HCT116 (cell line): ENCODE measurements around the gene GALNT14. TPM values are rescaled to one million over a fixed set of nuclear protein-coding genes. Genes with fewer than 3 reads are reported as not detected.

Experiments
- ATAC-seq: fragments of 200-7000 bp; cut with Tn5 transposase; 2 replicates; pipeline ENCODE4 v1.9.1; 2020; ENCODE audit warnings: mild to moderate bottlenecking, moderate library complexity
- BruUV-seq: library from RNA; stranded (reverse); fragments of 400-500 nt; replicated peaks from 2 replicates; lab custom pipeline; 2021; lab: Mats Ljungman, UMichigan
- CTCF ChIA-PET: fragments of 300-600 bp; sonication (Branson Sonifier 250); formaldehyde crosslinking; loops from one replicate; lab custom pipeline; 2021; ENCODE audit warnings: antibody characterized with exemption; lab: Charles Lee
- POLR2A ChIA-PET: fragments of 300-600, 350-600 bp; sonication (Branson Sonifier 250); formaldehyde crosslinking; loops from one replicate; lab custom pipeline; 2021; ENCODE audit warnings: antibody characterized with exemption; lab: Charles Lee
- RAD21 ChIA-PET, 2 experiments: fragments of 300-600 bp; sonication (Branson Sonifier 250); formaldehyde crosslinking; loops; one replicate each; lab custom pipeline; 2023; ENCODE audit warnings: low total read pairs in 2 of 2; ENCODE audit not compliant: uncharacterized antibody in 2 of 2, unreplicated experiment in 2 of 2, low non-redundant PET in 1 of 2; lab: Charles Lee
- DNase-seq: peaks from one replicate; pipeline ENCODE4 v3.0.0-alpha.2; 2010; ENCODE audit warnings: low read depth, low spot score
- H2AFZ ChIP-seq: fragments of 200-600 bp; shearing (Covaris generic), sonication (generic); 2 replicates; pipeline ENCODE4 v1.6.1; 2017; ENCODE audit warnings: low read depth, mixed run types, mixed read lengths, antibody characterized with exemption, low read length; ENCODE audit not compliant: poor library complexity, severe bottlenecking
- H3K27ac ChIP-seq: 2 replicates; pipeline ENCODE4 v1.5.1; 2012; ENCODE audit warnings: low read depth, low read length
- H3K27me3 ChIP-seq: fragments of 200-600 bp; sonication (generic); 2 replicates; pipeline ENCODE4 v1.6.1; 2016; ENCODE audit warnings: mixed run types, low read length, mixed read lengths; ENCODE audit not compliant: insufficient read depth
- H3K36me3 ChIP-seq, 2 experiments: fragments of 200-500 bp in 1 of 2; fragments of 200-600 bp in 1 of 2; sonication (Bioruptor generic) in 1 of 2; sonication (generic) in 1 of 2; 2 replicates each; pipeline versions ENCODE4 v1.5.1 to v1.6.1; 2014 to 2016; ENCODE audit warnings: low read length in 2 of 2, inconsistent platforms in 1 of 2, mixed read lengths in 1 of 2, mixed run types in 1 of 2; ENCODE audit not compliant: insufficient read depth in 2 of 2, control insufficient read depth in 1 of 2
- H3K4me1 ChIP-seq, 2 experiments: fragments of 200-600 bp in 1 of 2; sonication (generic) in 1 of 2; 2 replicates each; pipeline versions ENCODE4 v1.5.1 to v1.6.1; 2012 to 2017; ENCODE audit warnings: low read length in 2 of 2, inconsistent platforms in 1 of 2, mild to moderate bottlenecking in 1 of 2, mixed read lengths in 1 of 2, mixed run types in 1 of 2, moderate library complexity in 1 of 2; ENCODE audit not compliant: insufficient read depth in 2 of 2, control insufficient read depth in 1 of 2
- H3K4me2 ChIP-seq: fragments of 200-600 bp; sonication (generic); 2 replicates; pipeline ENCODE4 v1.6.1; 2017; ENCODE audit warnings: mixed run types, low read length, mixed read lengths
- H3K4me3 ChIP-seq, 2 experiments: fragments of 200-600 bp in 1 of 2; sonication (generic) in 1 of 2; replicated peaks in 1 of 2; 2 replicates each; pipeline ENCODE4 v1.5.1; 2011 to 2016; ENCODE audit warnings: low read length in 2 of 2, control low read depth in 1 of 2, low read depth in 1 of 2, mild to moderate bottlenecking in 1 of 2, mixed read lengths in 1 of 2, mixed run types in 1 of 2
- H3K79me2 ChIP-seq: fragments of 200-600 bp; sonication (generic); 2 replicates; pipeline ENCODE4 v1.6.1; 2017; ENCODE audit warnings: mild to moderate bottlenecking, mixed run types, low read length, moderate library complexity, mixed read lengths; ENCODE audit not compliant: insufficient read depth
- H3K9ac ChIP-seq: fragments of 200-600 bp; sonication (generic); 2 replicates; pipeline ENCODE4 v1.6.1; 2016; ENCODE audit warnings: low read length, mixed read lengths
- H3K9me2 ChIP-seq: fragments of 200-600 bp; sonication (generic), shearing (Covaris generic); 2 replicates; pipeline ENCODE4 v1.6.1; 2017; ENCODE audit warnings: mixed run types, mild to moderate bottlenecking, moderate library complexity; ENCODE audit not compliant: insufficient read depth
- H3K9me3 ChIP-seq, 2 experiments: fragments of 200-500 bp in 1 of 2; fragments of 200-600 bp in 1 of 2; sonication (Bioruptor generic) in 1 of 2; sonication (generic) in 1 of 2; 2 replicates each; pipeline ENCODE4 v1.6.1; 2014 to 2017; ENCODE audit warnings: low read length in 2 of 2, mixed read lengths in 2 of 2, inconsistent platforms in 1 of 2, low read depth in 1 of 2, mild to moderate bottlenecking in 1 of 2, mixed run types in 1 of 2, moderate library complexity in 1 of 2; ENCODE audit not compliant: control insufficient read depth in 1 of 2, insufficient read depth in 1 of 2
- H4K20me1 ChIP-seq: fragments of 200-600 bp; sonication (generic), shearing (Covaris generic); 2 replicates; pipeline ENCODE4 v1.6.1; 2017; ENCODE audit warnings: mixed run types, mild to moderate bottlenecking, moderate library complexity; ENCODE audit not compliant: insufficient read depth
- ATF3 ChIP-seq: IDR thresholded peaks from 2 replicates; pipeline ENCODE4 v1.6.1; 2012
- CTCF ChIP-seq, 3 experiments: fragments of 200-600 bp in 1 of 3; sonication (generic) in 1 of 3; IDR thresholded peaks in 2 of 3; conservative IDR thresholded peaks in 1 of 3; 2 replicates each; pipeline ENCODE4 v1.5.1; 2012 to 2017; ENCODE audit warnings: low read depth in 2 of 3, low read length in 2 of 3, antibody characterized with exemption in 1 of 3, borderline replicate concordance in 1 of 3, control low read depth in 1 of 3, mild to moderate bottlenecking in 1 of 3, mixed read lengths in 1 of 3, mixed run types in 1 of 3, moderate library complexity in 1 of 3; ENCODE audit not compliant: insufficient read depth in 1 of 3
- EGR1 ChIP-seq: IDR thresholded peaks from 2 replicates; pipeline ENCODE4 v1.6.1; 2012; ENCODE audit warnings: low read depth
- EZH2 ChIP-seq: fragments of 200-600 bp; sonication (generic); IDR thresholded peaks from 2 replicates; pipeline ENCODE4 v1.6.1; 2017; ENCODE audit warnings: antibody characterized with exemption, mixed run types
- EZH2phosphoT487 ChIP-seq: fragments of 200-600 bp; IDR thresholded peaks from 2 replicates; pipeline ENCODE4 v1.6.1; 2018; ENCODE audit warnings: antibody characterized with exemption, borderline replicate concordance
- MAX ChIP-seq: IDR thresholded peaks from 2 replicates; pipeline ENCODE4 v1.6.1; 2012
- POLR2AphosphoS5 ChIP-seq: IDR thresholded peaks from 2 replicates; pipeline ENCODE4 v1.6.1; 2011; ENCODE audit warnings: mild to moderate bottlenecking, low read depth, low read length, moderate library complexity
- RAD21 ChIP-seq: IDR thresholded peaks from 2 replicates; pipeline ENCODE4 v1.6.1; 2012; ENCODE audit warnings: low read depth, mild to moderate bottlenecking
- REST ChIP-seq: IDR thresholded peaks from 2 replicates; pipeline ENCODE4 v1.6.1; 2012; ENCODE audit warnings: low read depth
- SRF ChIP-seq: IDR thresholded peaks from 2 replicates; pipeline ENCODE4 v1.6.1; 2012; ENCODE audit warnings: low read depth
- TCF7L2 ChIP-seq: IDR thresholded peaks from 2 replicates; pipeline ENCODE4 v1.7.0; 2011; ENCODE audit warnings: borderline replicate concordance, inconsistent platforms; ENCODE audit not compliant: insufficient read depth, insufficient read length; ENCODE audit errors: extremely low read depth
- ZFX ChIP-seq: fragments of 450-650 bp; IDR thresholded peaks from 2 replicates; pipeline ENCODE4 v1.6.1; 2017
- intact Hi-C: fragments of 100-400 bp; cut with micrococcal nuclease; formaldehyde crosslinking; loops from 2 replicates; pipeline ENCODE4 v1.10.0; 2022
- total RNA-seq: library from RNA; stranded (reverse); gene quantifications from one replicate; pipeline ENCODE4 v1.2.1, GENCODE V29; 2021; ENCODE audit not compliant: unreplicated experiment

Gene GALNT14
- total RNA-seq, 1 experiment from 2014 or later: 11.2 TPM

- TF ChIP-seq TCF7L2 (no peak), EZH2phosphoT487 (no peak), CTCF (IDR thresholded peaks at IDR 0.05 in 2 of 3, conservative IDR thresholded peaks at IDR 0.05 in 1 of 3; ENCODE audit: borderline replicate concordance in 1 of 3, insufficient read depth in 1 of 3, low read depth in 2 of 3, low read length in 2 of 3) (no peak), RAD21 (no peak), SRF (no peak), EGR1 (no peak), ATF3 (no peak), REST (no peak), MAX (no peak), ZFX (no peak), EZH2 (no peak), POLR2AphosphoS5 (no peak)
- intact Hi-C loops: no loop called here
- ATAC-seq (no peak), DNase-seq (no peak)
- no peak overlapping the region for H3K4me3 ChIP-seq
- H3K27ac ChIP-seq: no peak overlapping the region
- ChIA-PET POLR2A (no interaction called here), CTCF (no interaction called here), RAD21 (no interaction called here)
- no peak overlapping the region for H3K4me2 ChIP-seq
- BruUV-seq: no TSS peak
- H3K79me2 ChIP-seq: no peaks in the 10 kb centered on the region
- no peaks in the 10 kb centered on the region for H3K9me2 ChIP-seq
- no peaks in the 10 kb centered on the region for H3K36me3 ChIP-seq
- H3K27me3 ChIP-seq: no peaks in the 10 kb centered on the region
- H3K4me1 ChIP-seq: no peaks in the 10 kb centered on the region
- no peaks in the 10 kb centered on the region for H4K20me1 ChIP-seq
- H2AFZ ChIP-seq: no peak overlapping the region
- H3K9me3 ChIP-seq: no peaks in the 10 kb centered on the region
- no peak overlapping the region for H3K9ac ChIP-seq
Measured at GRCh38 chr2:30978044-30978443, 160.2 kb downstream of the GALNT14 start.
